ENCODE results near the gene SMIM13.

SMIM13 gene

GRCh38 chr6:11093626-11094410, at the start of gene SMIM13:
Gene SMIM13, plus strand, starts transcription at chr6:11093834. Its CDS starts 480 bp downstream, at chr6:11094314.
- peak; percentile 96 for DNase-seq (ENCODE audit: low spot score)

GRCh38 chr6:11043961-11044711, 49.5 kb upstream of the SMIM13 start, which contains the start of gene ELOVL2:
Gene ELOVL2, minus strand, starts transcription at chr6:11044305. Its CDS starts 75 bp downstream, at chr6:11044230.
- DNase-seq (ENCODE audit: low spot score), result no peak

DNA sequence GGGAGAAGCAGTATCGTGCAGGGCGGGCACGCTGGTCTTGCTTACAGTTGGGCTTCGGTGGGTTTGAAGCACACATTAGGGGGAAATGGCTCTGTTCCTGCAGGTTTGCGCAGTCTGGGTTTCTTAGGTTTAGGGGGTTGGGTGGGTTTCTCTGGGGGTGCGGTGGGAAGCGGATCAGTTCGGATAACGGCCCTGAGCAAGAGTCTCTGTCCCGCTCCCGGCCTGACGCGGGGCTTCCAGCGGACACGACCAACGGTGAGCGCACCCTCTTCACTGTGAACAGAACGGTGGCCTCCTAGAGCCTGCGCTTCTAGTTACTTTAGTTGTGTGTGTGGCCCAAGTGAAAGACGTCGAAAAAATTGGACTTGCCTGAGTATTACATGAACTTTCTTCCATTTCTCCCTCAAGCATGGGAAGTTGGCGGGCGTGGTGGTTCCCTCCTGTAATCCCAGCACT, 48.9 kb upstream of the SMIM13 start:
- DNase-seq (ENCODE audit: low spot score), result no peak

GRCh38 chr6:11050731-11051130, 42.9 kb upstream of the SMIM13 start:
- no peak for DNase-seq (ENCODE audit: low spot score)

DNA sequence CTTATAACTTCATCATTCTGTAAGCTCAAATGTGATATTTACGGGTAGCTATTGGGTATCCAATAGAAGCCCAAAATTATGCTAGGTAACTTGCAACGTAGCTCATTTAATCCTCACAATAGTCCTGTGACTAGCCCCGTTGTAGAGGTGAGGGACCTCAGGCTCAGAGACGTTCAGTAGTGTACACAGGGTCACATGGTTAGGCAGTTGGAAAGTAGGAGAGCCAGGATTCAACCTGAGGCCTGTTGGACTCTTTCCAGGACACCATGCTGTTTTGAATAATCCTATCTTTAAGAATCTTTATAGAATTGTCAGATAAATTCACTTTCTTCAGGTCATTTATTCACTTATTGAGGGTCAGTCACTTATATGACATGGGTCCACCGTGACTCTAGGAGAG, 40.3 kb upstream of the SMIM13 start:
- DNase-seq (ENCODE audit: low spot score), result no peak

- no peak for DNase-seq (ENCODE audit: low spot score)
These were observed 38.9 kb upstream of the SMIM13 start for GRCh38 chr6:11054722-11055121.

DNA sequence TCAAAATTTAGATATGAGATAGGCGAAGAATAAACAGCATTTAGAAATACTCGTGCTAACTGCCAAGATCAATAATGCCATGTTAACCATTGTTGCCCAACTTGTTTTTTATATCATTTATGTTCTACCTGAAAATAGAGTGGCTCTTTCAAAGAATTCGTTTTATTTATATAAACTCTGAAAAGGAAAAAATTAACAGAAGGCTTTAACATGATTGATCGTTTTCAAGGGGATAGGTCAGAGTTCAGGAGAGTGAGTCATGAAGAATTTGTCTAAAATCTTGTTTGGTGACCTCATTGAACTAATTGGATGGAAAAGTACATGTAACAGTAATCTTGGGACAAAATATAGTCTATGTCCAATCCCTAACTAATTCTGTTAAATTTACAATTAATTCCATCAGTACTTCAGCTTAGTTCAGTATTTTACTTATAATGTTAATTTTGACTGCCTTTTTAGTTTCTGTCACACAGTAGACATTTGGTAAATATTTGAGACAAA, 38.5 kb upstream of the SMIM13 start:
- no peak for DNase-seq (ENCODE audit: low spot score)

- no peak for DNase-seq (ENCODE audit: low spot score)
These were observed 36.8 kb upstream of the SMIM13 start for GRCh38 chr6:11056871-11057270.

- no peak for DNase-seq (ENCODE audit: low spot score)
These were observed 35.2 kb upstream of the SMIM13 start for GRCh38 chr6:11058406-11058805.

DNA sequence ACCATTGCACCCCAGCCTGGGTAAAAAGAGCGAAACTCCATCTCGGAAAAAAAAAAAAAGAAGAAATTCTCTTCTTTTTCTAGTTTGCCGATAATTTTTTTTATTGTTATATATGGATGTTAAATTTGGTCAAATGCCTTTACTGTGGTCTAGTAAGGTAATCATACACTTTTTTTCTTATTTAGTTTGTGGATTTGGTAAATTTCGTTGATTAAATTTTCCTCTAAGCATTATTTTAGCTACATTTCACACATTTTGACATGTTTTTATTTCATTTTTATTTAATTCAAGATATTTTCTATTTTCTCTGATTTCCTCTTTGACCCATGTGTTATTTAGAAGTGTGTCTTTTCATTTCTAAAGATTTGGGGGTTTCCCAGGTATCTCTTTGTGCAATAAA, 31.6 kb upstream of the SMIM13 start:
- no peak for DNase-seq (ENCODE audit: low spot score)

DNA sequence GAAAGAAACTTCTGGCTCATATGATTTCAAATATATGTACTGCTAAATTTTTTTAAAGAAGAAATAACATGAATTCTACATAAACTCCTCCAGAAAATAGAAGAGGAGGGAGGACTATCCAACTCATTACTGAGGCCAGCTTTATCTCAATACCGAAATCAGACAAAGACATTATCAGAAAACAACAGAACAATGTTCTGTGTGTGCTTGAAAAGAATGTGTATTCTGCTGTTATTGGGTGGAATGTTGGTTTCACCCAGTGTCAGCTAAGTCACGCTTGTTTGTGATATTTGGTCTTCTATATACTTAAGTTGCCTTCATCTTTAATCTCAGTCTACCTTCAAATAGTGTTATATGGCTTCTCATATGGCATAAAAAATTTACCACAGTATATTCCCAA, 30.9 kb upstream of the SMIM13 start:
- DNase-seq (ENCODE audit: low spot score), result no peak

- DNase-seq (ENCODE audit: low spot score), result no peak
These were observed 28.8 kb upstream of the SMIM13 start for GRCh38 chr6:11064836-11065235.

- DNase-seq (ENCODE audit: low spot score), result no peak
These were observed 28.0 kb upstream of the SMIM13 start for GRCh38 chr6:11065436-11066202.

DNA sequence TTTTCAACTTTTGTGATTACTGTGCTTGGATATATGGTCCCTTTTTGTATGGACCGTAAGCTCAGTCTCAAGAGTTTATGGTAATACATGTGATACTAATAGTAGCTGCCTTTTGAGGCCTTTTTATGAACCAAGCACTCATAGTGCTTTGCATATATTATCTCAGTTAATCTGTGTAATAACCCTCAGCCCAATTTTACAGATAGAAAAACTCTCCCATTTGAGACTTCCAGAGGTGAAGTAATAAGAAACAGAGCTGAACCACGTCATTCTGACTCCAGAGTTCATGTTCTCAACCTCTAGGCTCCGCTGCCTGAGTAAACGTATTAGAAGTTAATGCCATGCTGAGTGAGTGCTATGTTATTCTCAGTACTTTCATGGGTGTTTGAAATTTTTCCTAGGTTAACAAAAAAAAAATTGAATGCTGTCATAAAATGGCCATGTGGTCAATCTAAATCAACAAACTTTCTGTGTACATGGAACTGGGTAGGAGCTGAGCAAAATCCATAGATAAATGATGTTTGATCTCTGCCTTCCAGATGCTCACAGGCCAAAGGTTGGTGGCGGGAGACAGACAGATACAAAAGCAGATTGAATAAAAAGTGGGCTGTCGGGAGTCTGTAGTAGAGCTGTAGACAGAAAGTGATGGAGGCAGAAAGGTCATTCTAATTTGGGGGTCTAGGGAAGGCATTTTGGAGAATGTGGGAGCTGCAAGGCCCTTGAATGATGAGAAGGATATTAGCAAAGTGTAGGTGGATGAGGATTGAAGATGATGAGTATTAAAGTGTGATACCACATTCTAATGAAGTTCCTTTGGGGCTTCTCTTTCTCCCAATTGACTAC, 26.9 kb upstream of the SMIM13 start:
- DNase-seq (ENCODE audit: low spot score), result no peak

- DNase-seq (ENCODE audit: low spot score), result no peak
These were observed 26.3 kb upstream of the SMIM13 start for GRCh38 chr6:11067348-11067747.

DNA sequence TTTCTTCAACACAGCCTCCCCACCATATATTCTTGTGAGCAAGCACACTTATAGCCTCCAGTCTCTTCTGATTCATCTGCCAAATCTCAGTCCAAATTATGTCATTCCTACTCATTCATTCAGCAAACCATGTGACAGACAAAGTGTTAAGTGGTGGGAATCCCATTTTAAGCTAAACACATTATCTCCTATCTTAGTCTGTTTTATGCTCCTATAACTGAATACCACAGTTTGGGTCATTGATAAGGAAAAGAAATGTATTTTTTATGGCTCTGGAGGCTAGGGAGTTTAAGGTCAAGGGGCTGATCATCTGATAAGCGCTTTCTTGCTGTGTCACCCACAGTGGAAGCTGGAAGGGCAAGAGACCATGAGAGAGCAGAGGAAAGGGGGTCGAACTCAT, 23.9 kb upstream of the SMIM13 start:
- no peak for DNase-seq (ENCODE audit: low spot score)

DNA sequence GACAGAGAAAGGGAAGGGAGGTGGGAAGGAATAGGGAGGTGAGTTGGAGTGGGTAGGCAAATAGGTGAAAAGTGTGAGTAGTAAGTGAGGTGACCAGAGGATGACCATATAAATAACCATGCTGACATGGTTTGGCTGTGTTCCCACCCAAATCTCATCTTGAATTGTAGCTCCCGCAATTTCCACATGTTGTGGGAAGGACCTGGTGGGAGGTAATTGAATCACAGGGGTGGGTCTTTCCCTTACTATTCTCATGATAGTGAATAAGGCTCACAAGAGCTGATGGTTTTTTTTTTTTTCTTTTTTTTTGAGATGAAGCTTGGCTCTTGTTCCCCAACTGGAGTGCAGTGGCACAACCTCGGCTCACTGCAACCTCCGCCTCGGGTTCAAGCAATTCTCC, 21.5 kb upstream of the SMIM13 start:
- DNase-seq (ENCODE audit: low spot score), result no peak

GRCh38 chr6:11076540-11076939, 17.1 kb upstream of the SMIM13 start:
- no peak for DNase-seq (ENCODE audit: low spot score)

DNA sequence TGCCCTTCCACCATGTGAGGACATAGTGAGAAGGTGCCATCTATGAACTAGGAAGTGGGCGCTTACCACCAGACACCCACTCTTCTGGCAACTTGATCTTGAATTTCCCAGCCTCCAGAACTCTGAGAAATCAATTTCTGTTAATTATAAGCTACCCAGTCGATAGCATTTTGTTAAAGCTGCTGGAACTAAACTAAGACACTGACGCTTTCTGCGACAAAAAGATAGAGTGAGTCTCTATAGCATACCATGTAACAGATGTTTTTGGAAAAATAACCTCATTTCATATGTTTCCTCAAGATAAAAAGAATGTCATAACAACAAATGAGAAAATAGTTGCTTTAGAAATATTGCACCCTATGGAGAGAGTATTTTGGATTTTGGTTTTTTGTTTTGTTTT, 15.4 kb upstream of the SMIM13 start:
- no peak for DNase-seq (ENCODE audit: low spot score)

DNA sequence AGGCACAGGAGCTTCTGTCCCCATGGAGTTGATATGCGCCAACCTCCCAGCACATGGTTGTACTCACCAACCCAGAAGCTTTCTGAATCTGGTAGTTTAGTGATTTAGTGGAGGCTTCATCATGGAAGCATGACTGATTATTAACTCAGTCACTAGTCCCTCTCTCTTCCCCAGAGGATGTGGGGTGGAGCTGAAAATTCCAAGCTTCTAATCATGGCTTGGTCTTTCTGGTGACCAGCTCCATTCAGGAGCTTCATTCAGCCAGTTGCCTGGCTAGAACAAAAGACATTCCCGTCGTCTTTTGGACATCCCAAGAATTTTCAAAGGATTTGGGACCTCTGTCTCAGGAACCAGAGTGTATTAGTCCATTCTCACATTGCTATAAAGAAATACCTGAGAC, 13.3 kb upstream of the SMIM13 start:
- no peak for DNase-seq (ENCODE audit: low spot score)

DNA sequence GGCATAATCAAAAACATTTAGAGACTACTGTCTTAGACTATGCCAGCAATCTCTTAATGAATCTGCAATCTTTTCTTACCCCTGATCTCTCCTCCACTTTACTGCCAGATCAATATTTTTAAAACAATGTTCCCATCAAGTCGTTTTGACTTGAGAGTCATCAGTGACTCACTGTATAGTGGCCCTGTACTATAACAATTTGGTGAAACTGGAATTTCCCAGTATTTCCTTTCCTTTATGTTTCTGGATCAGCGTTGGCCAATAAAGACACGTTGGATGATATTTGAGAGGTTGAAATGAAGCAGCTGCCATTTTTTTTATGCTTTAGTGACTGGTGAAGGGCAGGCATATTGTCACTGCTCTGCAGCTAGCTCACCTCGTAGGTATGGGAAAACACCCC, 10.1 kb upstream of the SMIM13 start:
- DNase-seq (ENCODE audit: low spot score), result no peak
